Measurements from ENCODE around the gene GRAMD1B.

The GRAMD1B gene

DNA sequence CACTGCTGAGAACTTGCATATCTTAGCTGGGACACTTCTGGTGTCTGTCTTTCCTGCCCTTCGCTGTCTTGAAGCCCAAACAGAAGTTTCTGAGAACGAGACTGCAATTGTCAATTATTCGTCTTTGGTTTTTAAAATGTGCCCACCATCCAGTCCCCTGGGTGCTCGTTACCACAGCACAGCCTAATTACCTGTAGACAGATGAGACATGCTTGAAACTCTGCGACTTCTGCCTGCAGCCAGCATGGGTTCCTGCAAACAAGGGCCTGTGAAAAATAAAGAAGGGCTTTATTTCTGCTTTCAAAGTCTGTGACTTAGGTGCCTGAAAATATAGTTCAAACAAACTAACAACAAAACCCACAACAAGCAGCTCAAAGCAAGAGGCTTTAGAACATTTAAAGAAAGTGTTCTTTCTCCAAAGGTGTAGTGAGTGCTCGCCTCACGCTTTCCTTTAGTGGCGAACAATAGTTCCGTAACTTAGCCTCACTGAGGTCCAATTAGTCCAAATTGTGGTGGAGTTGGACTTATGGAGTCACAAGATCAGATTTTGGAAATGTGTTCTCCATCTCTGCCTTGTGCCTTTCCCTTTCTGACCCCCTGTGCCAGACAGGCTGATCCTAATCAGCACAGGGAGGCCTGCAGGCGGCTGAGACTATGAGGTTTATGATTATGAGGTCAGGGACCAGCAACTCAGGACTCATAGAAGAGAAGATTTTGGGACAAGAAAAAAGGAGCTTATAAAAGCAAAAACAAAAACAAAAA, 20.4 kb upstream of the GRAMD1B start:
- DNase-seq: no peak

DNA sequence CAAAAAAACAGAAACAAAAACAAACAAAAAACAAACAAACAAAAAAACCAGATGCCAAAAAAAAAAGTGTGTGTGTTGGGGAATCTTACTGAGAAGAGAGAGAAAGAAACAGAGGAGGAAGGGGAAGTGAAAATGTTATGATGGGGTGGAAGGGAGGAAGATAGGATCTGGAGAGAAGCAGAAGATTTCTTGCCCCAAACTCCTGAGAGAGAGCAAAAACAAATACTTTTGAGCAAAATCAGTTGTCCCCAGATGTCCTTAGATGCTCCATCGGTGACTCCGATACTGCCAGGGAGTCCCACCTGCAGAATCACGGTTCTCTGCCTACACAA, 19.9 kb upstream of the GRAMD1B start:
- no peak for DNase-seq

GRCh38 chr11:123413636-123414035, 16.4 kb upstream of the GRAMD1B start:
- no peak for DNase-seq

GRCh38 chr11:123416566-123416965, 13.5 kb upstream of the GRAMD1B start:
- no peak for DNase-seq

- DNase-seq: no peak
Measured at GRCh38 chr11:123418351-123419114, 11.5 kb upstream of the GRAMD1B start.

DNA sequence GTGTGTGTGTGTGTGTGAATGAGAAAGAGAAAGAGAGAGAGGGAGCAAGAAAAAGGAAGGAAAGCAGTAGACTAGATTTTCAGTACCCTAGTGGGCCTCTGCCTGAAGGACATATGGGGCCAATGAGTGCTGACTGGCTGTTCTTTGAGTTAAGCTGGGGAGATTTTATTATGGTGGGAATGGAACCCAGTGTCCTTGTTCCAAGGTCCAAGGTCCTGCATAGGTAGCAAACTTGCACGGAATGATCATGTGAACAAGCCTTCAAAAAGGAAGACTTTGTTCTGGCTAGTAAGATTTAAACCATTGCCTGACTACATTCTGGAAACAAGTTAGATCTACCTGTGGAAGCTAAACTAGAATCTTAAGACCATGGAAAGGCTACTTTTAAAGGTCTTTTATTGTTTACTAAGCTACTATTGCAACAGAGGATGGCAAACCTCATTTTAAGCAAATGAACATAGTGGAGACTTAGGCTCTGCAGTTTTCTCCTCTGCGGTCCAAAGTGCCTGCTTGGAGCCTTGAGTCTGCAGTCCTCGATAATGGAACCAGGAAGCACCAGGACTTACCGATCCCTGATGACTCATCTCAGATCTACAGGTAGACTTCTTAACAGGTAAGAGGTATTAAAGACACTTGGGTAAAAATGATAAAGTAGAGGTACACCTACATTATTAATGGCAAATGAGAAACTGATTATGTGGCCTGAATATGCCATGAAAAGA, 10.2 kb upstream of the GRAMD1B start:
- no peak for DNase-seq

- DNase-seq: no peak
Measured at GRCh38 chr11:123421589-123421988, 8.5 kb upstream of the GRAMD1B start.

GRCh38 chr11:123425367-123425766, 4.7 kb upstream of the GRAMD1B start:
- DNase-seq: no peak

GRCh38 chr11:123426789-123427188, 3.3 kb upstream of the GRAMD1B start:
- DNase-seq: no peak

DNA sequence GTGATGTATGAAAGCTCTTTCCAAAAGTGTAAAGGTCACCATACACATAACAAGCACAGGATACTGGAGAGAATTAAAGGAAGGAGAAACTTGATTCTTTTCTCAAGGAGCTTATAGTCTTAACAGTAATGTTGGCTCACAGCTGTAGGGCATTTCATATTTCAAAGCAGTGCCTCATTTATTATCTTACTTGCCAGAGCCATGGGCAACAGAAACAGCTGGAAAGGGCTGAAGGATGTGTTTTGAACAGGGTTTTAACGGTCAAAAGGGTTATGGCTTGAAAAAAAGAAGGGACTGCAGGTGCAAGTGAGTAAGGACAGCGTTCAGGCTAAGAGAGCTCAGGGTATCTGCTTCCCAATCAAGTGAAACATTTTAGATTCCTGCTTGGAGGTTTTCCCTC, 2.7 kb upstream of the GRAMD1B start:
- no peak for DNase-seq

DNA sequence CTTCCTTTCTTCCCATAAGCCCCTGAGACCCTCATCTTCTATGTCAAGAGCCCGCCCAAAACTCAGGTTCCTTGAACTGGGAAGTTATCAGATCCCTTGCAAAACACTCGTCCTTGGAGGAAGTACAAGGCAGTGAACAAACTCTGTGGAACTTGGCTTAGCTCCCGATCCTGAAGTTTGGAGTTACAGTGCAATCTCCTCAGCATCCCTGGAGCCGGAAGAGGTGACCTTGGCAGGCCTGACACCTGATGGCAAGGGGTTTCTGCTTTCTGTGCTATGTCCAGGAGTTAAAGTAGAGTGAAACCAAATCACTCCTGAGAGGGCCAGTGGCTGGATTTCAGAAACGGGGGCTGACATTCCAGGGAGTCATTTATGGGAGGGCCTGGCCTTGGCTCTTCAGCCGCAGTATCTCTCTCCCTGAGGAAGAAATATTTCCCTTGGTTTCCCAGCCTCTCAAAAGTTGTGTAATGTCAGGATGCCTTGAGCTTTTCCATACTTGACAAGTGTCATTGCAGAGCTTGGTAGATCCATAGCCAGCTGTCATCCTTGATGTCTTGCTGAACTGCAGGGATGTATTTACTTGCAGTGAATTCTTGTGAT, 1.9 kb upstream of the GRAMD1B start:
- DNase-seq: no peak

GRCh38 chr11:123429336-123429735, 733 bp upstream of the GRAMD1B start:
- DNase-seq: no peak

GRCh38 chr11:123430721-123431497, 840 bp downstream of the GRAMD1B start:
- peak; percentile 65 to 78 for DNase-seq

DNA sequence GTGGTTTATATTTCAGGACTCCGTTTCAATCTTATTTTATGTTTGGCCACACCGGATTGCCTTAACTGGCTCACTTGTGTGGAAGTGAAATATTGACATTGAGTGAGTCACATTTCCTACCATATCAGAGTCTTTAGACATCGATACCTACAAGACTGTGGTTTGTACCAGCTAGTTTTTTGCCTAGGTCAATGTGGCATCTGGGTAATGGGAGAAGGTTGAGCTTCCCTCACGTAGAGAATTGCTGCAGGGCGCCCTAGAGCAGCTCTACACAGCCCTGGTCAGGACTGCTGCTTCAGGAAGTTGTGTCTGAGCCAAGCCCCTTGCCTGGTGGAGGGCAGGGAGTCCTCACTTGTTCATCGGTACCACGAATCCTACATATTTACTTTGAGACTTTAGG, 1.6 kb downstream of the GRAMD1B start:
- peak in 1 of 2 experiments; percentile 34 for DNase-seq

DNA sequence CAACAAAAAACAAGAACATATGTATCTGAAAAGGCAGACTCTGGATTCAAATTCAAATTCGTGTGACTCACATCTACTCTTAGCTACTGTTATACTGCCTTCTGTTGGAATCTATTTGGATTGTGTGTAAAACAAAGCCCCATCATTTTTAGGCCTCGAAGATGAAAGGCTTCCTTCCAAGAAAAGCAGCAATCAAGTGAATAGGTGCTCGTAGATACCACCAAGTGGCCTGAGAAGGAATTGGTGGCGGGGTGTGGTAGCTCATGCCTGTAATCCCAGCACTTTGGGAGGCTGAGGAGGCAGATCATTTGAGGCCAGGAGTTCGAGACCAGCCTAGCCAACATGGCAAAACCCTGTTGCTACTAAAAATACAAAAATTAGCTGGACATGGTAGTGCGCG, 4.2 kb downstream of the GRAMD1B start:
- peak in 1 of 2 experiments; percentile 48 for DNase-seq

DNA sequence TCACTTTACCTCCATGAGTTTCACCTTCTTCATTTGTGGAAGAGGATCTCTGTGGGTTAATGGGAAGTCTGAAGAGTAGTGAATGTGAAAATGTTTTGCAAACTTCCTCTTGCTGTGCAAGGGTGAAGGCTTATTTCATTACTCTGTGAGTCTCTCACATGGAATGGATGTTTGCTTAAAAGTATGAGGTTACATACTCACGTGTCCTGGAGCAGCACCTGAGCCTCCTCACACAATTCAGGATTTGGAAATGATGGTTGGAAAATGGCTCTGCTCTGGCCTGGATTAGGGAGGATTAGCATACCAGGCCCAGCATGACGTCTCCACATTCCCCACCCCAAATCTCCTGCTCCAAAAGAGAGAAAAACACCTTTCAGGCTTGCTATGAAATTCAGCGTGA, 4.8 kb downstream of the GRAMD1B start:
- no peak for DNase-seq

- no peak for DNase-seq
Measured at GRCh38 chr11:123437236-123437979, 7.3 kb downstream of the GRAMD1B start.

DNA sequence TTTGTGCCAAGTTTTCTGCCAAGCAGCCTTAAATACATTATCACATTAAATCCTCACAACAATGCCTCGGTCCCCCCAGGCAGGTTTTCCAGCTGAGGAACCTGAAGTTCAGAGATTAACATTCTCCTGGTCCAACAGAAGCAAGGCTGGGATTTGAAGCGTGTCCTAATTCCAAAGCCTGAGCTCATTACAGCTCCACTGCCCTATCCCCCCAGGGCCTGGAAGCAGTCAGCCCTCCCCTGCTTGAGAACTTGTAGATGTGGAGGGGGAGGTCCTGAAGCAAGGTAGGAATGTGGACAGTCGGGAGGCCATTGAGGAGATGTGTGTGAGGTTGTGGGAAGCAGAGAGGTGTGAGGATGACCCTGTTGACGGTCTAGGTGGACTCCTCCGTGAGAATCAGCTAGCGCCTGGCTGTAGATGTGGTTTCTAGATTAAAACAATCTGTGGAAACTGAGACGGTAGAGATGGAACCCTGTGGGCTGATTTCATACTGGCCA, 8.1 kb downstream of the GRAMD1B start:
- no peak for DNase-seq

- no peak for DNase-seq
Measured at GRCh38 chr11:123439616-123440015, 9.5 kb downstream of the GRAMD1B start.

DNA sequence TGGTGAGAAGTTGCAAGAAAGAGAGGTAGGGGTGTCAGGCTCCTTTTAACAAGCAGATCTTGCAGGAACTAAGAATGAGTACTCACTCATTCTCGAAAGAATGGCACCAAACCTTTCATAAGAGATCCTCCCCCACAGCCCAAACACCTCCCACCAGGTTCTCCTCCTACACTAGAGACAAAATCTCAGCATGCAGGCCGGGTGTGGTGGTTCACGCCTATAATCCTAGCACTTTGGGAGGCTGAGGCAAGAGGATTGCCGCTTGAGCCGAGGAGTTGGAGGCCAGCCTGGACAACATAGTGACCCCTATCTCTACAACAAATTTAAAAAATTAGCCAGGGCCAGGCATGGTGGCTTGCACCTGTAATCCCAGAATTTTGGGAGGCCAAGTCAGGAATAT, 11.1 kb downstream of the GRAMD1B start:
- DNase-seq: no peak

DNA sequence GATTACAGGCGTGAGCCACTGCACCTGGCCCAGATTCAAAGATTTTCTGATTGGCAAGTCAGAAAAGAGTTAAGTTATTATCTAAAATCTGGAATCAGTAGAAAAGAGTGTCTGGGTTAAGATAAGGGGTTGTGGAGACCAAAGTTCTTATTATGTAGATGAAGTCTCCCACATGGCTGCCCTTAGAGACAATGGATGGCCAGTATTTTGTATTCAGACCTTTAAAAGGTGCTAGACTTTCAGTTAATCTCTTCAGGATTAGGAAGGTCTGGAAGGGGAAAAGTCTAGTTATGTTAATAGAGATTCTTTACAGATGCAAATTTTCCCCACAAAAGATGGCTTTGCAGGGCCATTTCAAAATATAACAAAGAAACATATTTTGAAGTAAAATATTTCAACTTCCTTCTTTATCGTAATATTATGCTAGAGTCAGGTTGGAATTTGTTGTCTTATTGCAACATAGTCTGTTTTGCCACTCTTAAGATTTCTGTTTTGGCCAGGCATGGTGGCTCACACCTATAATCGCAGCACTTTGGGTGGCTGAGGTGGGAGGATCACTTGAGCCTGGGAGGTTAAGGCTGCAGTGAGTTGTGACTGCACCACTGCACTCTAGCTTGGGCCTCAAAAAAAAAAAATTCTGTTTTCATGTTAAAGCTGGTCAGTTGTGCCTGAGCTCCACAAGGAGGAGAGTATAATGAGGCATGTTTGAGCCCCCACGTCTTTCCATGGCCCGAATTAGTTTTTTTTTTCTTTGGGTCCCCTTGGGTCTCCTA, 14.0 kb downstream of the GRAMD1B start:
- DNase-seq: no peak
